Dendritic cell treated with granulocyte-macrophage colony-stimulating factor and Interleukin-4, amounts not matched to agents 40 ng/mL and 50 ng/mL, for 4 days (primary cell): ENCODE results near the gene PACC1.

Experiments
- H3K27ac Mint-ChIP-seq: one replicate; pipeline ENCODE4 v1.8.0; 2022; ENCODE audit warnings: mild to moderate bottlenecking, mixed read lengths
- H3K27me3 Mint-ChIP-seq: one replicate; pipeline ENCODE4 v1.8.0; 2022; ENCODE audit warnings: mild to moderate bottlenecking, mixed read lengths
- H3K36me3 Mint-ChIP-seq: one replicate; pipeline ENCODE4 v1.8.0; 2022; ENCODE audit warnings: low read depth, mixed read lengths
- H3K4me1 Mint-ChIP-seq: one replicate; pipeline ENCODE4 v1.8.0; 2022; ENCODE audit warnings: low read depth, mixed read lengths
- H3K4me3 Mint-ChIP-seq: one replicate; pipeline ENCODE4 v1.8.0; 2022; ENCODE audit warnings: mild to moderate bottlenecking, moderate library complexity, mixed read lengths
- H3K9me3 Mint-ChIP-seq: one replicate; pipeline ENCODE4 v1.8.0; 2022; ENCODE audit warnings: mixed read lengths
- intact Hi-C: fragments of 100-400 bp; cut with micrococcal nuclease; formaldehyde crosslinking; loops from one replicate; pipeline ENCODE4 v1.15.0; 2022

PACC1 gene

GRCh38 chr1:212315907-212316306 lies 98.8 kb downstream of the PACC1 start:
- no peaks in the 10 kb centered on the region for H3K27me3 Mint-ChIP-seq
- H3K9me3 Mint-ChIP-seq = no peaks in the 10 kb centered on the region
- intact Hi-C loops = loop anchor here (5.0 kb wide), 1 partner anchor 244 kb away; no protein-coding TSS in a partner anchor
- H3K36me3 Mint-ChIP-seq = peaks cover 5% of the 10 kb centered on the region
- H3K4me1 Mint-ChIP-seq = peaks cover 18% of the 10 kb centered on the region
- H3K4me3 Mint-ChIP-seq = no peak overlapping the region
- no peak overlapping the region for H3K27ac Mint-ChIP-seq

- no peaks in the 10 kb centered on the region for H3K9me3 Mint-ChIP-seq
- intact Hi-C loops = loop anchor here (5.0 kb wide), 1 partner anchor 243 kb away; no protein-coding TSS in a partner anchor
- H3K36me3 Mint-ChIP-seq = peaks cover 5% of the 10 kb centered on the region
- no peak overlapping the region for H3K27ac Mint-ChIP-seq
- no peak overlapping the region for H3K4me3 Mint-ChIP-seq
- H3K27me3 Mint-ChIP-seq = no peaks in the 10 kb centered on the region
- H3K4me1 Mint-ChIP-seq = peaks cover 24% of the 10 kb centered on the region
These were observed 99.5 kb downstream of the PACC1 start for GRCh38 chr1:212315184-212315583.
